ENCODE data around the gene BBS7.

DNA sequence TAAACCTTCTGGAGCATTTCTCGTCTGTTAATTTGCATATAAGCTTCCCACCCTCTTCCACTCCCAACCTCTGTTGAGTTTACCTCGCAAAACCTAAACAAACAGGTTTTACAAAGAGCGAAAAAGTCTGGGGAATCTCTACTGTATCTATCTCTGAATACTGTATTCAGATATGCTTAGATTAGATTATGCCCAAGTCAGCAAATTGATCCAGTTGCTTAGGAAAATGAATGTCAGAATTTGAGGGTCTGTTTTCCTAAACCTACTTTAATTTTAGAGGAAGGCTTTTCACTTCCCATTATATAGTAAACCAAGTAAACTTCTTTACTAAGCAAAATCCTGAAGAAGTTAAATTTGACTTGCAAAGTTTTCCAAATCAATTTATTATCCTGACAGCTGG is 53.3 kb downstream of the BBS7 start:
- TF ChIP-seq CTCF (IDR thresholded peaks at IDR 0.05) (no peak), POLR2AphosphoS5 (IDR thresholded peaks at IDR 0.05) (no peak), POLR2A (IDR thresholded peaks at IDR 0.05) (no peak)
